Thymus (tissue), 11 donors: ENCODE data around the gene IGSF23. TPM values are rescaled to one million over a fixed set of nuclear protein-coding genes. Genes with fewer than 3 reads are reported as not detected.
A peak's percentile ranks its signal among the peaks of the same experiment; 100 is the strongest.

ENCODE experiments used
- DNase-seq, 9 donors: peaks; one replicate each; pipeline ENCODE4 v3.0.0-alpha.2; 2013; ENCODE audit warnings: low spot score in 9 of 9, low read depth in 6 of 9, missing footprints in 1 of 9
- H3K27ac ChIP-seq, 2 donors: one replicate each; pipeline ENCODE4 v1.5.1; 2013; ENCODE audit warnings: control low read depth in 1 of 2, low read depth in 1 of 2, low read length in 1 of 2, mild to moderate bottlenecking in 1 of 2, moderate library complexity in 1 of 2
- H3K27me3 ChIP-seq, 2 donors: one replicate each; pipeline ENCODE4 v1.5.1; 2013; ENCODE audit warnings: low read length in 1 of 2; ENCODE audit not compliant: control insufficient read depth in 2 of 2, insufficient read depth in 1 of 2
- H3K36me3 ChIP-seq, 2 donors: one replicate each; pipeline ENCODE4 v1.5.1; 2013; ENCODE audit warnings: low read length in 1 of 2, mild to moderate bottlenecking in 1 of 2, moderate library complexity in 1 of 2; ENCODE audit not compliant: control insufficient read depth in 2 of 2, insufficient read depth in 2 of 2
- H3K4me1 ChIP-seq, 2 donors: one replicate each; pipeline ENCODE4 v1.5.1; 2013; ENCODE audit warnings: low read length in 2 of 2; ENCODE audit not compliant: control insufficient read depth in 2 of 2, insufficient read depth in 2 of 2
- H3K4me3 ChIP-seq, 2 donors: one replicate each; pipeline ENCODE4 v1.5.1; 2013; ENCODE audit warnings: low read length in 2 of 2, control low read depth in 1 of 2, mild to moderate bottlenecking in 1 of 2
- H3K9me3 ChIP-seq, 2 donors: one replicate each; pipeline ENCODE4 v1.5.1; 2013; ENCODE audit warnings: low read length in 1 of 2, mild to moderate bottlenecking in 1 of 2; ENCODE audit not compliant: control insufficient read depth in 2 of 2, insufficient read depth in 1 of 2
- WGBS: extraction: QIAGEN DNeasy Blood & Tissue Kit; methylation state at CpG from one replicate; pipeline ENCODE4 v1.1.7; 2013; 5-methylcytosine and 5-hydroxymethylcytosine counted together
- polyA plus RNA-seq: library from polyadenylated mRNA; stranded (reverse); fragments of 200-250 nt; gene quantifications from one replicate; pipeline ENCODE4 v1.2.3, GENCODE V29; 2013
- total RNA-seq: library from RNA; stranded (reverse); fragments of 120-200 nt; gene quantifications from one replicate; pipeline ENCODE4 v1.2.4, GENCODE V29; 2013
- donor health status: healthy.

The IGSF23 gene
- total and polyA plus RNA-seq, 2 donors: 0.05 to 0.14 TPM

DNA sequence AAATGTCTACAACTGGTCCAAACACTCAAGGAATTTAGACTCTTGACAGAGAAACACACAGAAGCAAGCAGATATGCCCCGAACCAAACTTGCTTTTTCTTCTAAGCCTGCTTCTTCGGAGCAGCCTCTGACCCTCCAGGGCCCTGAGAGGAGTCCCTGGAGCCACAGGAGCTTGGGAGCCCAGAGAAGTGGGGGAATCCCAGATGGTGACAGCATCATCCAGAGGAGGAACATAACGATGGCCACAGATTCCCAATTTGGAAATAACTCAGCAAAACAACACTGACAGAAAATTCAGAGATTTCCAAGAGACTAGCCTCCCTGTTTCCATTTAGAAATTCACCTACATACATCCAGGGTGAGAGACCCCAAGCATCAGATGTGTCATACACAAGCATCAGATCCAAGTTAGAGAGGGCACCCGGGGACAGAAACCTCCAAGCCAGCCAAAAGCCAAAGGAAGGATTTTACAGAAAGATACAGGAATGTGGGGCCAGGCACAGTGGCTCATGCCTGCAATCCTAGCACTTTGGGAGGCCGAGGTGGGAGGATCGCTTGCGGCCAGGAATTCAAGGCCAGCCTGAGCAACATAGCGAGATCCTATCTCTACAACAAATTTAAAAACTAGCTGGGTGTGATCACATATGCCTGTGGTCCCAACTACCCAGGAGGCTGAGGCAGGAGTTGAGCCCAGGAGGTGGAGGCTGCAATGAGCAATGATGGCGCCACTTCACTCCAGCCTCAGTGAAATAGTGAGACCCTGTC lies 28.3 kb downstream of the IGSF23 start:
- peaks cover 4 to 11% of the 10 kb centered on the region in 2 donors for H3K4me1 ChIP-seq
- no peaks in the 10 kb centered on the region for H3K36me3 ChIP-seq
- no peaks in the 10 kb centered on the region for H3K9me3 ChIP-seq
- no peak overlapping the region for H3K4me3 ChIP-seq
- no peak for DNase-seq
- no peak overlapping the region for H3K27ac ChIP-seq
- H3K27me3 ChIP-seq: peaks cover 0 to 20% of the 10 kb centered on the region in 2 donors
- 97% methylated on average over 9 of the region's 9 CpGs for WGBS

DNA sequence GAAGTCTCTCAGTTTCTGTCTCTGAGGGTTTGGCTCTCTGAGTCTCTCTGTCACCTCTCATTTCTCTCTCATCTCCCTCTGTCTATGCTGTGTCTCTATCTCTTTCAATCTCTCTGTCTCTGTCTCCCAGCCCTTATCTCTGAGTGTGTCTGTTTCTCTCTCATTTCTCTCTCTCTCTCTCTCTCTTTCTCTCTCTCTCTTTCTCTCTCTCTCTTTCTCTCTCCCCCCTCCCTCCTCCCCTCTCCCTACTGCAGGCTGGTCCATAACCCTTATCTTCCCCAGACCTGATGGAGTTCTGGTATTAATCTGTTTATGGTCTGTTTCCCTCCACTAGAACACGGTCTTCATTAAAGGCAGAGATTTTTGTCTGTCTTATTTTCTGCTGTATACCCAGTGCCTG lies 29.0 kb downstream of the IGSF23 start:
- H3K9me3 ChIP-seq: no peaks in the 10 kb centered on the region
- DNase-seq: no peak
- WGBS: 76% methylated on average over 1 of the region's 1 CpG
- peaks cover 0 to 20% of the 10 kb centered on the region in 2 donors for H3K27me3 ChIP-seq
- peaks cover 0 to 4% of the 10 kb centered on the region in 2 donors for H3K36me3 ChIP-seq
- no peak overlapping the region for H3K27ac ChIP-seq
- H3K4me1 ChIP-seq: peaks cover 4 to 11% of the 10 kb centered on the region in 2 donors
- H3K4me3 ChIP-seq: no peak overlapping the region

DNA sequence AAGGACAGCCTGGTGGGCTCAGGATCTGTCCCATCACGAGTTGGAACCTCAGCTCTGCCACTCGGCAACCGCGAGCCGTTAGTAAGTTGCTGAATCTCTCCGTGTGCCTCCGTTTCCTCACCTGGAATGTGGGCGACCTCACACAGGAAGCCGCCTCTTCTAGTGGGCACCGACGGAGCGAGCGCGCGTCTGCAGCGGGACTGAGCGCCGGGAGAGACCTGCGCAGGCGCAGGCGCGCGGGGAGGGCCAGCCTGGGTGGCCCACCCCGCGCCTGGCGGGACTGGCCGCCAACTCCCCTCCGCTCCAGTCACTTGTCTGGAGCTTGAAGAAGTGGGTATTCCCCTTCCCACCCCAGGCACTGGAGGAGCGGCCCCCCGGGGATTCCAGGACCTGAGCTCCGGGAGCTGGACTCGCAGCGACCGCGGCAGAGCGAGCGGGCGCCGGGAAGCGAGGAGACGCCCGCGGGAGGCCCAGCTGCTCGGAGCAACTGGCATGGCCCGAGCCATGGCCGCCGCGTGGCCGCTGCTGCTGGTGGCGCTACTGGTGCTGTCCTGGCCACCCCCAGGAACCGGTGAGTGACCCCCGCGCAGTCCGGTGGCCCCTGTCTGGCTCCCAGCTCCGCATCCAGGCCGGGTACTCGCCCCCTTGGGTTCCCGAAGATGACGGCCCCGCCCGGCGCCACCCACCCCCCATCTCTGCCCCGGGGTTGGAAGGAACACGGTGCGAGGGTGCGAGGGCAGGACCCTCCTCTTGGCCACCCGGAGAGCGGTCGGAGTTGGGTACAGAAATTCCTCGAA lies 30.4 kb downstream of the IGSF23 start, which contains the start of gene PVR:
Gene PVR, plus strand, starts transcription at position 306 of the 797 bp plus-strand sequence. Its CDS starts 187 bp downstream, at position 493.
- Histone ChIP-seq H3K9me3 (no peaks in the 10 kb centered on the region), H3K4me3 (peak within 1 kb of the TSS; percentile 61 to 79), H3K4me1 (peaks cover 4 to 11% of the 10 kb centered on the region in 2 donors), H3K27me3 (peaks cover 0 to 20% of the 10 kb centered on the region in 2 donors), H3K36me3 (peaks cover 0 to 7% of the 10 kb centered on the region in 2 donors), H3K27ac (no peak within 1 kb of the TSS)
- under 1% methylated on average over 70 of the region's 70 CpGs for WGBS
- peak in 3 of 9 donors; percentile 28 to 58 (median 45) for DNase-seq

- Histone ChIP-seq H3K27ac (no peak overlapping the region), H3K27me3 (peaks cover 0 to 20% of the 10 kb centered on the region in 2 donors), H3K4me3 (peak overlapping the region; percentile 61 to 79), H3K36me3 (peaks cover 0 to 8% of the 10 kb centered on the region in 2 donors), H3K9me3 (no peaks in the 10 kb centered on the region), H3K4me1 (peaks cover 4 to 11% of the 10 kb centered on the region in 2 donors)
- DNase-seq: peak in 1 of 9 donors; percentile 47
- WGBS: 22% methylated on average over 13 of the region's 13 CpGs
Observed at GRCh38 chr19:44644402-44645016, 31.1 kb downstream of the IGSF23 start.

DNA sequence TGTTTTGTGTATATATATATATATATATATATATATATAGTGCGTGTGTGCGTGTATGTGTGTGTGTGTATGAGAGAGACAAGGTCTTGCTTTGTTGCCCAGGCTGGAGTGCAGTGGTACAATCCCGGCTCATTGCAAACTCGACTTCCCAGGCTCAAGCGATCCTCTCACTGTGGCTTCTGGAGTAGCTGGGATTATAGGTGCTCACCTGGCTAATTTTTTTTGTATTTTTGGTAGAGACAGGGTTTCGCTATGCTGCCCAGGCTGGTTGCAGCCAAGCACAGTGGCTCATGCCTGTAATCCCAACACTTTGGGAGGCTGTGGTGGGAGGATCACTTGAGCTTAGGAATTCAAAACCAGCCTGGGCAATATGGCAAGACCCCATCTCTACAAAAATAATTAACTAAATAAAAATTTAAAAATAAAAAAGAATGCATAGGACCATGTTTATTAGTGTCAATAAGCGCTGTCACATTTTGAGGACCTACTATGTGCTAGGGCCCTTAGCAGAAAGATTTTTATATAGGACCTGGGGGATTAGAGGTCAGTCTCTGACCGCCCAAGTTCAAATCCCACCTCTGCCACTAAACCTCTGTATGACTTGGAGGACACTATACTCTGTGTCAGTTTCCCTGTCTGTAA lies 32.2 kb downstream of the IGSF23 start:
- H3K4me3 ChIP-seq: no peak overlapping the region
- WGBS: 90% methylated on average over 8 of the region's 8 CpGs
- peaks cover 6 to 16% of the 10 kb centered on the region in 2 donors for H3K36me3 ChIP-seq

GRCh38 chr19:44646049-44646416 lies 32.7 kb downstream of the IGSF23 start:
- Histone ChIP-seq H3K4me1 (peaks cover 4 to 11% of the 10 kb centered on the region in 2 donors), H3K4me3 (no peak overlapping the region), H3K9me3 (no peaks in the 10 kb centered on the region), H3K27ac (no peak overlapping the region), H3K36me3 (peaks cover 7 to 19% of the 10 kb centered on the region in 2 donors), H3K27me3 (peaks cover 0 to 20% of the 10 kb centered on the region in 2 donors)
- whole genome bisulfite sequencing: 97% methylated on average over 3 of the region's 3 CpGs
- no peak for DNase-seq

More for the DNA sequence above, 32.2 kb downstream of the IGSF23 start:
- Histone ChIP-seq H3K4me1 (peaks cover 4 to 11% of the 10 kb centered on the region in 2 donors), H3K9me3 (no peaks in the 10 kb centered on the region), H3K27me3 (peaks cover 0 to 20% of the 10 kb centered on the region in 2 donors), H3K27ac (no peak overlapping the region)
- DNase-seq: no peak

GRCh38 chr19:44647144-44647543 lies 33.8 kb downstream of the IGSF23 start:
- Histone ChIP-seq H3K9me3 (no peaks in the 10 kb centered on the region), H3K4me1 (peaks cover 4 to 11% of the 10 kb centered on the region in 2 donors), H3K27me3 (peaks cover 0 to 16% of the 10 kb centered on the region in 2 donors), H3K4me3 (no peak overlapping the region), H3K27ac (no peak overlapping the region), H3K36me3 (peaks cover 12 to 21% of the 10 kb centered on the region in 2 donors)
- 93% methylated on average over 31 of the region's 31 CpGs for WGBS
- DNase-seq: no peak

DNA sequence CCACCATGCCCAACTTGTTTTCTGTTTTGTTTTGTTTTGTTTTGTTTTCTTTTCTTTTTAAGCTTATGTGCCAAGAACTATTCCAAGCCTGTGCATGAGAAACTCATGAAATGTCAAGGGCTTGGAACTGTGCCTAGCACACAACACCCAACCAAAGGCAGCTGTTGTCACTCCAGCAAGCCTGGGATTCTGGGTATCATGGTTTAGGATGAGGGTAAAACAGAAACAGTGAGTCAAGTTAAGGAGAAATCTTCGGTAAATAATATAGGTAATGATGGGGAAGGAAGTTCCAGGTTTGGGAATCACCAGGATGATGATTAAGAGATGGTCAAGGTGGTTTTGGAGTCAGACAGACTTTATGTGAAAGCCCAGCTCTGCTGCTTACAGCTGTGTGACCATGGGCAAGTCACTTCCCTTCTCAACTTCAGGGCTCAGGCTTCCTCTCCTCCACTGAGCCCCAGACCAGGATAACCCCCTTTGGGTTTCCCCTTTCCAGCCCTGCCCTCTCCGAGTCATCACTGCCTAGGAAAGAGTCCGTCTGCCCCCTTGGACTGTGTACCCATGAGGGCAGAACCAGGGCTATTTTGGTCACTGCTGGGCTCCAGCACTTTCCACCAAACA lies 35.4 kb downstream of the IGSF23 start:
- Histone ChIP-seq H3K4me1 (peaks cover 9 to 13% of the 10 kb centered on the region in 2 donors), H3K36me3 (peaks cover 20 to 28% of the 10 kb centered on the region in 2 donors)
- DNase-seq: no peak

More for the DNA sequence above, 35.4 kb downstream of the IGSF23 start:
- Histone ChIP-seq H3K4me3 (no peak overlapping the region), H3K27me3 (peaks cover 0 to 9% of the 10 kb centered on the region in 2 donors), H3K9me3 (no peaks in the 10 kb centered on the region), H3K27ac (no peak overlapping the region)
- WGBS: 95% methylated on average over 3 of the region's 3 CpGs
